Suprapubic skin (tissue), 4 donors: ENCODE data around the gene SERTM1.

Experiments
- CTCF ChIP-seq, 2 donors: fragments of 200-600 bp in 1 of 2; fragments of 450-650 bp in 1 of 2; sonication (generic) in 1 of 2; IDR thresholded peaks; one replicate each; pipeline ENCODE4 v1.5.1; 2016 to 2019; ENCODE audit warnings: antibody characterized with exemption in 2 of 2, mild to moderate bottlenecking in 1 of 2, moderate library complexity in 1 of 2
- EP300 ChIP-seq: sonication (generic); formaldehyde crosslinking; IDR thresholded peaks from one replicate; pipeline ENCODE4 v1.6.1; 2017; ENCODE audit warnings: antibody characterized with exemption
- POLR2A ChIP-seq, 2 donors: fragments of 450-650 bp; IDR thresholded peaks; one replicate each; pipeline ENCODE4 v1.6.1; 2017; ENCODE audit warnings: antibody characterized with exemption in 2 of 2, mild to moderate bottlenecking in 2 of 2, moderate library complexity in 2 of 2
- POLR2AphosphoS5 ChIP-seq, 3 donors: sonication (generic); formaldehyde crosslinking; IDR thresholded peaks; one replicate each; pipeline ENCODE4 v1.6.1; 2017; ENCODE audit warnings: antibody characterized with exemption in 3 of 3

DNA sequence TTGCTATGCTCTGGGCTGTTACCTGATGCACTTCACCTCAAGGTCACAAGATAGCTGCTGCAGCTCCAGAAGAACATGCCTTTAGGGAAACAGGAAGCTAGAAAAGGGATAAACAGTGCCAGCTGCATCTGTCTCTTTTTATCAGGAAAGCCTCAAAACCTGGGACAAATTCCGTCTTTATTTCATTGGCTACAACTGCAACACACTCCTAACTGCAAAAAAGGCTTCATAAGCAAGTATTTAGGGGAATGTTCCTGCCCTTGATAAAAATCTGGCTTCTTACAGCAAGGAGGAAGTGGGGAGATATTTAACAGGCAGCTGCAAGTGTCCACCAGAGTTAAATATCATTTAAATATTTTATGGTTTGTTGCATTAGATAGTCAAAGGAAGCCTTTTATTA lies 34.2 kb upstream of the SERTM1 start:
- TF ChIP-seq CTCF (IDR thresholded peaks at IDR 0.05), result no peak
- TF ChIP-seq POLR2A (IDR thresholded peaks at IDR 0.05), result no peak
- no peak for TF ChIP-seq POLR2AphosphoS5 (IDR thresholded peaks at IDR 0.05)
- no peak for TF ChIP-seq EP300
